Left lung (tissue), 10 donors: ENCODE data around the gene NCBP2. TPM values are rescaled to one million over a fixed set of nuclear protein-coding genes. Genes with fewer than 3 reads are reported as not detected.

Experiments used
- ATAC-seq: fragments of 200-7000 bp; cut with Tn5 transposase; one replicate; pipeline ENCODE4 v1.9.1; 2020; ENCODE audit warnings: moderate library complexity
- DNase-seq, 4 donors: peaks; one replicate each; pipeline ENCODE4 v3.0.0-alpha.2; 2013 to 2020
- H3K27ac ChIP-seq, 2 donors: fragments of 200-600 bp; sonication (generic) in 1 of 2; one replicate each; pipeline versions ENCODE4 v1.5.0 to v1.8.0; 2020 to 2021
- H3K27me3 ChIP-seq, 2 donors: fragments of 200-600 bp; sonication (generic) in 1 of 2; one replicate each; pipeline versions ENCODE4 v1.5.0 to v1.8.0; 2020 to 2021
- H3K36me3 ChIP-seq, 2 donors: fragments of 200-600 bp; sonication (generic) in 1 of 2; one replicate each; pipeline versions ENCODE4 v1.5.0 to v1.8.0; 2020 to 2021
- H3K4me1 ChIP-seq, 2 donors: fragments of 200-600 bp; one replicate each; pipeline ENCODE4 v1.8.0; 2021
- H3K4me3 ChIP-seq, 2 donors: fragments of 200-600 bp; sonication (generic) in 1 of 2; one replicate each; pipeline versions ENCODE4 v1.5.0 to v1.8.0; 2020 to 2021; ENCODE audit warnings: mild to moderate bottlenecking in 1 of 2
- H3K9me3 ChIP-seq, 2 donors: fragments of 200-600 bp; sonication (generic) in 1 of 2; one replicate each; pipeline versions ENCODE4 v1.5.0 to v1.8.0; 2020 to 2021
- intact Hi-C, 2 donors: fragments of 100-400 bp; cut with DNase I; formaldehyde crosslinking; loops; one replicate each; pipeline versions ENCODE4 v1.11.2 to v1.14.2; 2022
- polyA plus RNA-seq, 6 donors: library from polyadenylated mRNA; unstranded; fragments of 120-200 nt; gene quantifications; one replicate each; pipeline ENCODE4 v1.2.1, GENCODE V29; 2013; ENCODE audit not compliant: insufficient read length in 6 of 6
- total RNA-seq, 2 donors: library from RNA; stranded (reverse); fragmentation: NEBNext Ultra II Directional; extraction: Animal tissue kit (Norgen Biotek cat#: 25700); gene quantifications; one replicate each; pipeline ENCODE4 v1.2.1, GENCODE V29; 2021
- TF ChIP-seq, protein P1 (sequence below), 2 donors: fragments of 200-600 bp; sonication (generic) in 1 of 2; IDR thresholded peaks; one replicate each; pipeline versions ENCODE4 v1.5.0 to v1.8.0; 2021; ENCODE audit warnings: antibody characterized with exemption in 2 of 2
- donor health status: DM: no; HTN: yes; CAD: no.
- donor health status: DM: no; HTN: no; CAD: no.

The NCBP2 gene
- total and polyA plus RNA-seq, 8 donors, result 56.0 to 95.9 (median 87.0) TPM

DNA sequence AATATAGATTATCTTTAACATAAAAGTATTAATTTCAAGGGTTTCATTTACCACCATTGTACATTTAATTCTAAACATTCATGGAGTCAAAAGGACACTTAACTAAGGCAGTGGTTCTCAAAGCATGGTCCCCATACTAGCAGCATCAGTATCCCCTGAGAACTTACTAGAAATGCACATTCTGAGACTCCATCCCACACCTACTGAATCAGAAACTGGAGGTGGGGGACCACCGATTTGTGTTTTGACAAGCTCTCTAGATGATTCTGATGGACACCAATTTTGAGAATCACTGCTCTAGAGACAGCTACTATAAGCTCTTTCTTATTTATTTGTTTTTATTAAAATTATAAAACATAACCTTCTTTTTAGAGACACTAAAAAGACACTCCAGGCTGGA is 40.6 kb downstream of the NCBP2 start:
- ATAC-seq, result no peak
- no peaks in the 10 kb centered on the region for H3K4me1 ChIP-seq
- no peaks in the 10 kb centered on the region for H3K9me3 ChIP-seq
- no peaks in the 10 kb centered on the region for H3K27me3 ChIP-seq
- H3K4me3 ChIP-seq, result no peak overlapping the region
- H3K36me3 ChIP-seq, result peaks cover 3 to 73% of the 10 kb centered on the region in 2 donors
- DNase-seq, result no peak
- no peak overlapping the region for H3K27ac ChIP-seq
- intact Hi-C loops, result no loop called here
- TF ChIP-seq, protein P1, sequence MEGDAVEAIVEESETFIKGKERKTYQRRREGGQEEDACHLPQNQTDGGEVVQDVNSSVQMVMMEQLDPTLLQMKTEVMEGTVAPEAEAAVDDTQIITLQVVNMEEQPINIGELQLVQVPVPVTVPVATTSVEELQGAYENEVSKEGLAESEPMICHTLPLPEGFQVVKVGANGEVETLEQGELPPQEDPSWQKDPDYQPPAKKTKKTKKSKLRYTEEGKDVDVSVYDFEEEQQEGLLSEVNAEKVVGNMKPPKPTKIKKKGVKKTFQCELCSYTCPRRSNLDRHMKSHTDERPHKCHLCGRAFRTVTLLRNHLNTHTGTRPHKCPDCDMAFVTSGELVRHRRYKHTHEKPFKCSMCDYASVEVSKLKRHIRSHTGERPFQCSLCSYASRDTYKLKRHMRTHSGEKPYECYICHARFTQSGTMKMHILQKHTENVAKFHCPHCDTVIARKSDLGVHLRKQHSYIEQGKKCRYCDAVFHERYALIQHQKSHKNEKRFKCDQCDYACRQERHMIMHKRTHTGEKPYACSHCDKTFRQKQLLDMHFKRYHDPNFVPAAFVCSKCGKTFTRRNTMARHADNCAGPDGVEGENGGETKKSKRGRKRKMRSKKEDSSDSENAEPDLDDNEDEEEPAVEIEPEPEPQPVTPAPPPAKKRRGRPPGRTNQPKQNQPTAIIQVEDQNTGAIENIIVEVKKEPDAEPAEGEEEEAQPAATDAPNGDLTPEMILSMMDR (IDR thresholded peaks at IDR 0.05), result no peak

DNA sequence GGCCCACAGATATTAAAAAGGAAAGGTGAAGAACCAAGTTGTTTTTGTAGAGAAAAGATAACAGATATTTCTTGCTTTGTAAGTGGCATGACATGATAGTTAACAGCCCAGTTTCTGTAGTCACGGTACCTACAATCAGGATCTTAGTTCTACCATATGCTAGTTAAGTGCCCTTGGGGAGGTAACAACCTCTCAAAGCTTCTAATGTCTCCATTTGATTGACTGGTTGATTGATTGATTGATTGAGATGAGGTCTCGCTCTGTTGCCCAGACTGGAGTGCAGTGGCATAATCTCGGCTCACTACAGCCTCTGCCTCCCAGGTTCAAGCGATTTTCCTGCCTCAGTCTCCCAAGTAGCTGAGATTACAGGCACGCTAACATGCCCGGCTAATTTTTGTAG is 46.1 kb downstream of the NCBP2 start:
- TF ChIP-seq, protein P1 (IDR thresholded peaks at IDR 0.05), result no peak
- intact Hi-C loops, result no loop called here

DNA sequence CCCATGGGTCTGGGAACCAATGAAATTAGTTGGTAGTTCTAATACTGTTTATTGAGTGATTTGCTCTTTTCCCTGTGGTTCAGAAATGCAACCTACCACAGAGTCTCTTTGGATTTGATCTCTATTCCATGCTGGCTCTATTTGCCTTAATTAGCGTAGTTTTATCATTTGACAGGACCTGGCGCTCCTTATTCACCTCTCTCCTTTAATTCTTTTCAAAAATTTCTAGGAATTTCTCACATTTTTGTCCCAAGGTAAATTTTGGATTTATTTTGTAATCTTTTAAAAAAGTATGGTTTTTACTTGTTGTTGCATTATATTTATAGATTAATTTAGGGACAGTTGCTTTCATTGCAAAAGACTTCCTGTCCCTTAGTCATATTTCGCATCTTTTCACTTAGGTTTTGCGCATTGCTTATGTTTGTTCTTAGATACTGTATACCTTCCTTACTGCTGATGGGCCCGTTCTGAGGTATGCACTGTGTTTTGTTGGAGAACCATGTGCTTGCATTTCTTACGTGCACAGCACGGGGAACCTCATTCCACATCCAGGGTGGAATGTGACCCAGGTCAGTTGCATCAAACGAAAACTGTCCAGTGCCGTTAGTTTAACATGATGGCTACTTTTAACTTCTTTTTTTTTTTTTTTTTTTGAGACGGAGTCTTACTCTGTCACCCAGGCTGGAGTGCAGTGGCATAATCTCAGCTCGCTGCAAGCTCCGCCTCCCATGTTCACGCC is 47.6 kb downstream of the NCBP2 start:
- ATAC-seq (no peak), DNase-seq (no peak)
- H3K4me3 ChIP-seq, result no peak overlapping the region
- no peaks in the 10 kb centered on the region for H3K27me3 ChIP-seq
- TF ChIP-seq, protein P1 (IDR thresholded peaks at IDR 0.05), result no peak
- no peaks in the 10 kb centered on the region for H3K4me1 ChIP-seq
- no peaks in the 10 kb centered on the region for H3K9me3 ChIP-seq
- peaks cover 0 to 6% of the 10 kb centered on the region in 2 donors for H3K36me3 ChIP-seq
- intact Hi-C loops, result no loop called here
- no peak overlapping the region for H3K27ac ChIP-seq

More for the DNA sequence above, 46.1 kb downstream of the NCBP2 start:
- Histone ChIP-seq H3K4me3 (no peak overlapping the region), H3K9me3 (no peaks in the 10 kb centered on the region), H3K36me3 (peaks cover 0 to 21% of the 10 kb centered on the region in 2 donors), H3K4me1 (no peaks in the 10 kb centered on the region), H3K27ac (no peak overlapping the region), H3K27me3 (no peaks in the 10 kb centered on the region)
- ATAC-seq (no peak), DNase-seq (no peak)

DNA sequence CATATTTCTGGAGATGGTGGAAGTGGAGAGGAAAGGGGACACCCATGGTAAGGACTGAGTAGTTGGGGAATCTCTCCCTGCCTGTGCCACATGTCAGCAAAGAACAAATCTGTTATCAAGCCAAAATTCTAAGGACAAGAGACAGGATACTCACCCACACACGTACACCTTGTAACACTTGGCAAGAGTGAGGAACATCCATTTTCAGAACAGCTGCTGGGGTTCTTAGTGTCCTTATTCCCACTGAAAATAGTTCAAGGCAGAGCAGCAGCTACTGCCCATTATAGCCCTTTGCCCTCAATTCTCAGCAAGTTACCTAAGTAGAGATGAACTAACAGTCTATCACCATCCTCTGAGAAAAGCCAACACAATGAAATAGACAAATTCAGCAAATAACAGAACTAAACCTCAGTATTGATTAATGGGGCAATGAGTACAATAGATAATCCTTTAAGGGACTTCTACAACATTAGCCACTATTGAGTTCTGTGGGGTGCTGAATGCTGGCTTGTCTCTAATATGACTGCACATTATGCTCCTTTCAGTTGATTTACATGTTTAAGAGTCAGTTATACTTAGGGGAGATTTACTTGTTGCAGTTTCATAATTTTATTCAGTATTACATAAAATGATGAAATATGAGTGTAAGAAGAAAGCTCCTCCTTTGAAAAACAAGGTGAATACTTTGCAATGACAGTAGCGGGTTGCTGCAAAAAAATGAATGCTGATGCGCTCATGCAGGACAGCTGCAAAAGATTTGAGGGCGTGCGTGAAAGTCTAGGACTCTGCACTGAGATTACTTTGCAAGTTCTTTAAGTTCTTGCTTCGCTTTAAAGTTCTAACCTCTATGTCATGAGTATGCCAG is 52.3 kb downstream of the NCBP2 start:
- intact Hi-C loops, result no loop called here
- Histone ChIP-seq H3K9me3 (no peaks in the 10 kb centered on the region), H3K4me3 (no peak overlapping the region), H3K4me1 (peaks cover 0 to 6% of the 10 kb centered on the region in 2 donors), H3K27me3 (no peaks in the 10 kb centered on the region), H3K36me3 (peaks cover 0 to 37% of the 10 kb centered on the region in 2 donors), H3K27ac (no peak overlapping the region)
- DNase-seq (no peak), ATAC-seq (no peak)
- TF ChIP-seq, protein P1 (IDR thresholded peaks at IDR 0.05), result no peak

DNA sequence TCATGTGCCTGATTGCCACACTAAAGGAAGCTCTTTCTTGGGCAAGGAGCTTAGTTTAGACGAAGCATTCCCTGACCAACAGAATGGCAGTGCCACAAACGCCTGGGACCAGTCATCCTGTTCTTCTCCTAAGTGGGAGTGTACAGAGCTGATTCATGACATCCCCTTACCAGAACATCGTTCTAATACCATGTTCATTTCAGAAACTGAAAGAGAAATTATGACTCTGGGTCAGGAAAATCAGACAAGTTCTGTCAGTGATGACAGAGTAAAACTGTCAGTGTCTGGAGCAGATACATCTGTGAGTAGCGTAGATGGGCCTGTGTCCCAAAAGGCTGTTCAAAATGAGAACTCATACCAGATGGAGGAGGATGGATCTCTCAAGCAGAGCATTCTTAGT is 56.2 kb downstream of the NCBP2 start:
- ATAC-seq (no peak), DNase-seq (no peak)
- intact Hi-C loops, result no loop called here
- Histone ChIP-seq H3K9me3 (no peaks in the 10 kb centered on the region), H3K4me3 (no peak overlapping the region), H3K4me1 (peaks cover 0 to 12% of the 10 kb centered on the region in 2 donors), H3K27ac (no peak overlapping the region), H3K27me3 (no peaks in the 10 kb centered on the region), H3K36me3 (peaks cover 0 to 51% of the 10 kb centered on the region in 2 donors)
- TF ChIP-seq, protein P1 (IDR thresholded peaks at IDR 0.05), result no peak
